GM19468 (cell line): ENCODE results near the gene IL17RB.

Experiments used
- ATAC-seq: cut with Tn5 transposase; IDR thresholded peaks from one replicate; pipeline ENCODE4 v1.9.1; 2021; ENCODE audit warnings: mild to moderate bottlenecking, moderate library complexity, moderate number of reproducible peaks; ENCODE audit not compliant: unreplicated experiment; ENCODE audit errors: extremely low read depth

IL17RB gene

GRCh38 chr3:53846134-53846850, at the start of gene IL17RB, which contains the start of gene CHDH:
IL17RB (plus strand) TSS chr3:53846568; CDS start chr3:53846589, 21 bp downstream.
CHDH (minus strand) TSS chr3:53846419; CDS start chr3:53824008, 22,411 bp downstream.
- peak; percentile 20 for ATAC-seq

GRCh38 chr3:53798144-53798543, 48.2 kb upstream of the IL17RB start:
- no peak for ATAC-seq

- ATAC-seq = no peak
These were observed 47.0 kb upstream of the IL17RB start for GRCh38 chr3:53799338-53799865.

GRCh38 chr3:53800041-53800906, 46.1 kb upstream of the IL17RB start:
- ATAC-seq = no peak

GRCh38 chr3:53801319-53801718, 45.0 kb upstream of the IL17RB start:
- ATAC-seq = no peak

- no peak for ATAC-seq
These were observed 44.0 kb upstream of the IL17RB start for GRCh38 chr3:53802256-53802880.

- no peak for ATAC-seq
These were observed 43.1 kb upstream of the IL17RB start for GRCh38 chr3:53803124-53803815.

GRCh38 chr3:53803816-53804695, 42.3 kb upstream of the IL17RB start:
- no peak for ATAC-seq

- peak; percentile 63 for ATAC-seq
These were observed 41.5 kb upstream of the IL17RB start for GRCh38 chr3:53804697-53805462.

- ATAC-seq = no peak
These were observed 40.8 kb upstream of the IL17RB start for GRCh38 chr3:53805463-53806159.

- no peak for ATAC-seq
These were observed 39.9 kb upstream of the IL17RB start for GRCh38 chr3:53806182-53807116.

GRCh38 chr3:53807117-53807810, 39.1 kb upstream of the IL17RB start:
- ATAC-seq = no peak

GRCh38 chr3:53808496-53808895, 37.9 kb upstream of the IL17RB start:
- ATAC-seq = no peak

- ATAC-seq = no peak
These were observed 37.1 kb upstream of the IL17RB start for GRCh38 chr3:53809267-53809666.

- no peak for ATAC-seq
These were observed 36.5 kb upstream of the IL17RB start for GRCh38 chr3:53809764-53810400.
